NCI-H2227 (cell line): Measurements from ENCODE around the gene BCL2A1.
A peak's percentile ranks its signal among the peaks of the same experiment; 100 is the strongest.
"Not testable (repeated sequence)": the region's sequence is repeated elsewhere in the genome, so short reads cannot be mapped to it uniquely, and the experiment has no call there.

Experiments used
- DNase-seq: peaks from one replicate; lab custom pipeline; 2025; ENCODE audit not compliant: unreplicated experiment; lab: John Stamatoyannopoulos, UW

The BCL2A1 gene

GRCh38 chr15:79962178-79962577 lies 8.8 kb downstream of the BCL2A1 start:
- DNase-seq = no peak

GRCh38 chr15:79960502-79961212 lies 10.3 kb downstream of the BCL2A1 start:
- DNase-seq = no peak

GRCh38 chr15:79957741-79958140 lies 13.3 kb downstream of the BCL2A1 start:
- no peak for DNase-seq

- DNase-seq = peak; percentile 8
These were observed 14.5 kb downstream of the BCL2A1 start for GRCh38 chr15:79956354-79956939.

- DNase-seq = no peak
These were observed 16.3 kb downstream of the BCL2A1 start for GRCh38 chr15:79954661-79955060.

- DNase-seq = no peak
These were observed 17.0 kb downstream of the BCL2A1 start for GRCh38 chr15:79953951-79954444.

- no peak for DNase-seq
These were observed 18.7 kb downstream of the BCL2A1 start for GRCh38 chr15:79952329-79952728.

GRCh38 chr15:79950247-79950646 lies 20.7 kb downstream of the BCL2A1 start:
- no peak for DNase-seq

GRCh38 chr15:79948761-79949160 lies 22.2 kb downstream of the BCL2A1 start:
- DNase-seq = no peak

- no peak for DNase-seq
These were observed 22.8 kb downstream of the BCL2A1 start for GRCh38 chr15:79948095-79948695.

- no peak for DNase-seq
These were observed 24.0 kb downstream of the BCL2A1 start for GRCh38 chr15:79947009-79947408.

GRCh38 chr15:79944622-79945021 lies 26.4 kb downstream of the BCL2A1 start:
- no peak for DNase-seq

- DNase-seq = no peak
These were observed 27.2 kb downstream of the BCL2A1 start for GRCh38 chr15:79943820-79944219.

- DNase-seq = no peak
These were observed 28.1 kb downstream of the BCL2A1 start for GRCh38 chr15:79942741-79943481.

- no peak for DNase-seq
These were observed 31.6 kb downstream of the BCL2A1 start for GRCh38 chr15:79939399-79939798.

- no peak for DNase-seq
These were observed 32.9 kb downstream of the BCL2A1 start for GRCh38 chr15:79938143-79938542.

- DNase-seq = not testable (repeated sequence)
These were observed 35.3 kb downstream of the BCL2A1 start for GRCh38 chr15:79935556-79936201.

GRCh38 chr15:79933231-79933630 lies 37.8 kb downstream of the BCL2A1 start:
- DNase-seq = no peak

GRCh38 chr15:79932447-79932846 lies 38.5 kb downstream of the BCL2A1 start:
- DNase-seq = no peak

GRCh38 chr15:79930516-79930915 lies 40.5 kb downstream of the BCL2A1 start:
- no peak for DNase-seq

GRCh38 chr15:79929412-79929811 lies 41.6 kb downstream of the BCL2A1 start:
- no peak for DNase-seq
